ENCODE results near the gene RFPL1. TPM values are rescaled to one million over a fixed set of nuclear protein-coding genes. Genes with fewer than 3 reads are reported as not detected.

The RFPL1 gene
- total and polyA plus RNA-seq, 2 of the 13 experiments (the other 11 are each of a cell fraction or from before 2014, with no cell fraction given): not detected

DNA sequence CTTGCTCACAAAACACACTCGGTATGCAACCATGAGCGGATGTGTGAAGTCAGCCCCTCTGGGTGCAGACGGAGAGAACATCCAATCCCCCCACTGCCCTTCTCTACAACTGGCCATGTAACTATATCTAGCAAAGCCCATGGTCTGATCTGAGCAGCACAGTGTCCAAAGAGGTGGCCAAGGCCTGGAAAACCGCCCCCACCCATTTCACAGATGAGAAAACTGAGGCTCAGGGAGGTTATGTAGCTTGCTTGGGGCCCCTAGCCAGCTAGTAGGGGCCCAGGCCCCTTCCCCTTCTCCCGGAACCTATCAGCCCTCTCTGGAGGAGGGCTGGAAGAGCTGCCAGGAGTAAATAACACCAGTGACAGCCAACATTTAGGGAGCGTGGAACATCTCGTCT is 26.2 kb downstream of the RFPL1 start:
- TF ChIP-seq SNAPC5 (CRISPR knock-in tag; IDR thresholded peaks at IDR 0.05; ENCODE audit: borderline replicate concordance): no peak
- TF ChIP-seq HNF1B (CRISPR knock-in tag; IDR thresholded peaks at IDR 0.05): no peak
- TF ChIP-seq CBX5 (CRISPR knock-in tag; IDR thresholded peaks at IDR 0.05; ENCODE audit: borderline replicate concordance): no peak
- TF ChIP-seq ZNF530 (CRISPR knock-in tag; IDR thresholded peaks at IDR 0.05; ENCODE audit: low read depth): no peak
- no peak for TF ChIP-seq ZNF468 (CRISPR knock-in tag; IDR thresholded peaks at IDR 0.05)
- peak; percentile 57 for TF ChIP-seq ZNF629 (CRISPR knock-in tag; conservative IDR thresholded peaks at IDR 0.05)
- 44% methylated on average over 7 of the region's 7 CpGs for WGBS (ENCODE audit: low lambda C conversion rate)
- FAIRE-seq (no peak), ATAC-seq (no peak), DNase-seq (ENCODE audit: low spot score) (no peak)
- Histone ChIP-seq H3K79me2 (ENCODE audit: insufficient read depth, low read length) (no peaks in the 10 kb centered on the region), H3K27ac (ENCODE audit: extremely low read length, insufficient read depth, low read length) (no peak overlapping the region), H3K4me1 (ENCODE audit: insufficient read depth, low read length) (no peaks in the 10 kb centered on the region), H3K27me3 (ENCODE audit: control insufficient read depth in 1 of 2, insufficient read depth in 2 of 2, low read length in 2 of 2) (peaks cover 6 to 31% of the 10 kb centered on the region in 2 experiments; a peak in 3 of 5 replicates), H3K4me2 (ENCODE audit: low read depth, low read length) (no peak overlapping the region), H3K9ac (ENCODE audit: insufficient read depth, low read depth, low read length) (no peak overlapping the region), H3K9me3 (ENCODE audit: low read length) (no peaks in the 10 kb centered on the region), H3K36me3 (replicated peaks in 1 of 2; ENCODE audit: control insufficient read depth in 1 of 2, insufficient read depth in 2 of 2, low read length in 2 of 2) (no peaks in the 10 kb centered on the region), H4K20me1 (ENCODE audit: insufficient read depth, low read length) (no peaks in the 10 kb centered on the region), H2AFZ (ENCODE audit: low read length) (no peak overlapping the region), H3K4me3 (replicated peaks in 1 of 3; ENCODE audit: insufficient read depth in 1 of 3, low read depth in 2 of 3, low read length in 3 of 3) (no peak overlapping the region)
- in situ Hi-C loops (cut with HindIII; ENCODE audit: extremely low pct_ligation_motif_present, low pct_unique_long_range_greater_than_20kb): no loop called here
- intact Hi-C loops (cut with micrococcal nuclease; ENCODE audit: unreplicated experiment): no loop called here
- ChIA-PET POLR2A (no interaction called here), CTCF (ENCODE audit: low intra/inter-chr PET ratio, low total read pairs) (no interaction called here)
- no TSS peak for BruUV-seq (replicated peaks)

DNA sequence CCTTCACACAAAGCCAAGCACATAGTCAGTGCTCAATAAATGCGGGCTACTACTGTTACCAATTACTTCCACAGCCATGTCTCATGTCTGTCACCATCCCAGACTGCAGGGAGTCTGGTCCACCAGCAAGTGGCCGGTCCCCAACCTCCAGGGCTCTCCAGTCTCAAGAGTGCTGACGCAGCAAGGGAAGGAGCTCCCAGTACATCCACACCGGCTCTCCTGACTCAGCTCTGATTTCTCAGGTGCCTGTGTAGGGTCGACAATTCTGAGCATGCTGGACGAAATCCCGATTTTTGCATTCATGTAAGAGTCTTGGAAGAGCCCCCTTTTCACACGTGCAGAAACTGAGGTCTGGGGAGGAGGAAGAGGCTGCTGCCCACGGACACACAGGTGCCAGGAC is 31.4 kb downstream of the RFPL1 start:
- peak; percentile 51 for ATAC-seq
- 10% methylated on average over 6 of the region's 9 CpGs for WGBS (ENCODE audit: low lambda C conversion rate)
- no peak overlapping the region for H2AFZ ChIP-seq (ENCODE audit: low read length)
- no peaks in the 10 kb centered on the region for H3K36me3 ChIP-seq (replicated peaks in 1 of 2; ENCODE audit: control insufficient read depth in 1 of 2, insufficient read depth in 2 of 2, low read length in 2 of 2)
- H3K9ac ChIP-seq (ENCODE audit: insufficient read depth, low read depth, low read length): no peak overlapping the region
- BruUV-seq (replicated peaks): no TSS peak
- ChIA-PET POLR2A (no interaction called here), CTCF (ENCODE audit: low intra/inter-chr PET ratio, low total read pairs) (no interaction called here)
- H4K20me1 ChIP-seq (ENCODE audit: insufficient read depth, low read length): no peaks in the 10 kb centered on the region
- peaks cover 11% of the 10 kb centered on the region; the same call in 1 of the 2 replicates for H3K4me1 ChIP-seq (ENCODE audit: insufficient read depth, low read length)
- DNase-seq (ENCODE audit: low spot score): no peak
- no peaks in the 10 kb centered on the region for H3K79me2 ChIP-seq (ENCODE audit: insufficient read depth, low read length)
- TF ChIP-seq ZNF607 (CRISPR knock-in tag; IDR thresholded peaks at IDR 0.05; ENCODE audit: borderline replicate concordance) (0 out of 2 replicates have a peak, but pooled peaks have one; percentile 20), MAFF (IDR thresholded peaks at IDR 0.05; ENCODE audit: low read depth, low read length) (peak; percentile 82), HOXA5 (CRISPR knock-in tag; IDR thresholded peaks at IDR 0.05) (no peak), MAFG (CRISPR knock-in tag; IDR thresholded peaks at IDR 0.05) (0 out of 2 replicates have a peak, but pooled peaks have one; percentile 38), ZNF619 (CRISPR knock-in tag; IDR thresholded peaks at IDR 0.05) (no peak), MAFK (conservative IDR thresholded peaks at IDR 0.05 in 1 of 2, IDR thresholded peaks at IDR 0.05 in 1 of 2; ENCODE audit: low read length in 2 of 2) (peak; percentile 83 to 86), ZNF557 (CRISPR knock-in tag; IDR thresholded peaks at IDR 0.05) (no peak), PBX2 (CRISPR knock-in tag; IDR thresholded peaks at IDR 0.05) (no peak), BRF2 (CRISPR knock-in tag; IDR thresholded peaks at IDR 0.05) (no peak), ZC3H13 (CRISPR knock-in tag; IDR thresholded peaks at IDR 0.05) (no peak)
- H3K4me3 ChIP-seq (replicated peaks in 1 of 3; ENCODE audit: insufficient read depth in 1 of 3, low read depth in 2 of 3, low read length in 3 of 3): peak overlapping the region in 2 of 3 experiments; percentile 38 to 68; a peak in 3 of 6 replicates
- no peaks in the 10 kb centered on the region for H3K9me3 ChIP-seq (ENCODE audit: low read length)
- in situ Hi-C loops (cut with HindIII; ENCODE audit: extremely low pct_ligation_motif_present, low pct_unique_long_range_greater_than_20kb): no loop called here
- H3K4me2 ChIP-seq (ENCODE audit: low read depth, low read length): peak overlapping the region; percentile 81
- H3K27me3 ChIP-seq (ENCODE audit: control insufficient read depth in 1 of 2, insufficient read depth in 2 of 2, low read length in 2 of 2): peaks cover 12 to 56% of the 10 kb centered on the region in 2 experiments
- H3K27ac ChIP-seq (ENCODE audit: extremely low read length, insufficient read depth, low read length): no peak overlapping the region
- no peak for FAIRE-seq
- intact Hi-C loops (cut with micrococcal nuclease; ENCODE audit: unreplicated experiment): loop anchor here (1.0 kb wide), 1 partner anchor 55 kb away; no protein-coding TSS in a partner anchor
